Measurements from ENCODE around the gene ZNF155. TPM values are rescaled to one million over a fixed set of nuclear protein-coding genes. Genes with fewer than 3 reads are reported as not detected.

Gene ZNF155
- total and polyA plus RNA-seq, 2 donors from 2014 or later: 5.0 to 11.2 TPM

GRCh38 chr19:43983544-43983911, 460 bp upstream of the ZNF155 start:
- no peak for DNase-seq
- H3K27me3 ChIP-seq (ENCODE audit: control insufficient read depth, insufficient read depth, low read length): no peaks in the 10 kb centered on the region
- H3K4me3 ChIP-seq (ENCODE audit: low read length in 3 of 3): peak overlapping the region in 2 of 3 donors; percentile 89 to 90
- intact Hi-C loops (cut with DNase I): no loop called here
- H3K36me3 ChIP-seq (ENCODE audit: control insufficient read depth in 2 of 3, insufficient read depth in 3 of 3, low read length in 3 of 3): peaks cover 0 to 5% (median 2%) of the 10 kb centered on the region in 3 donors
- H3K9ac ChIP-seq (ENCODE audit: low read length in 3 of 3): no peak overlapping the region
- no peak for FAIRE-seq
- no peaks in the 10 kb centered on the region for H3K4me1 ChIP-seq (ENCODE audit: control insufficient read depth in 2 of 3, insufficient read depth in 2 of 3, low read depth in 1 of 3, low read length in 3 of 3)
- H3K27ac ChIP-seq (ENCODE audit: low read depth in 2 of 2, low read length in 2 of 2): peak overlapping the region in 1 of 2 donors; percentile 79
- peaks cover 0 to 35% (median 6%) of the 10 kb centered on the region in 3 donors for H3K9me3 ChIP-seq (ENCODE audit: control insufficient read depth in 2 of 3, insufficient read depth in 1 of 3, low read length in 3 of 3)
- TF ChIP-seq CTCF (IDR thresholded peaks at IDR 0.05; ENCODE audit: borderline replicate concordance, extremely low read depth, insufficient read depth): no peak

GRCh38 chr19:43984687-43985000, 656 bp downstream of the ZNF155 start:
- H3K36me3 ChIP-seq (ENCODE audit: control insufficient read depth in 2 of 3, insufficient read depth in 3 of 3, low read length in 3 of 3): peaks cover 3 to 16% (median 5%) of the 10 kb centered on the region in 3 donors
- FAIRE-seq (no peak), DNase-seq (peak in 2 of 5 donors; percentile 18 to 45)
- no peaks in the 10 kb centered on the region for H3K4me1 ChIP-seq (ENCODE audit: control insufficient read depth in 2 of 3, insufficient read depth in 2 of 3, low read depth in 1 of 3, low read length in 3 of 3)
- H3K9ac ChIP-seq (ENCODE audit: low read length in 3 of 3): peak overlapping the region; percentile 21 to 89 (median 70)
- H3K27ac ChIP-seq (ENCODE audit: low read depth in 2 of 2, low read length in 2 of 2): peak overlapping the region in 1 of 2 donors; percentile 79
- no peak for TF ChIP-seq CTCF (IDR thresholded peaks at IDR 0.05; ENCODE audit: borderline replicate concordance, extremely low read depth, insufficient read depth)
- H3K27me3 ChIP-seq (ENCODE audit: control insufficient read depth, insufficient read depth, low read length): no peaks in the 10 kb centered on the region
- peaks cover 0 to 30% (median 3%) of the 10 kb centered on the region in 3 donors for H3K9me3 ChIP-seq (ENCODE audit: control insufficient read depth in 2 of 3, insufficient read depth in 1 of 3, low read length in 3 of 3)
- peak overlapping the region; percentile 89 to 97 (median 90) for H3K4me3 ChIP-seq (ENCODE audit: low read length in 3 of 3)
- intact Hi-C loops (cut with DNase I): no loop called here

- H3K27ac ChIP-seq (ENCODE audit: low read depth in 2 of 2, low read length in 2 of 2): no peak overlapping the region
- peaks cover 9 to 34% (median 14%) of the 10 kb centered on the region in 3 donors for H3K36me3 ChIP-seq (ENCODE audit: control insufficient read depth in 2 of 3, insufficient read depth in 3 of 3, low read length in 3 of 3)
- no peak for FAIRE-seq
- intact Hi-C loops (cut with DNase I): no loop called here
- no peaks in the 10 kb centered on the region for H3K27me3 ChIP-seq (ENCODE audit: control insufficient read depth, insufficient read depth, low read length)
- no peak for DNase-seq
- H3K4me1 ChIP-seq (ENCODE audit: control insufficient read depth in 2 of 3, insufficient read depth in 2 of 3, low read depth in 1 of 3, low read length in 3 of 3): peaks cover 0 to 2% (median 0%) of the 10 kb centered on the region in 3 donors
- H3K4me3 ChIP-seq (ENCODE audit: low read length in 3 of 3): no peak overlapping the region
- peaks cover 0 to 24% (median 3%) of the 10 kb centered on the region in 3 donors for H3K9me3 ChIP-seq (ENCODE audit: control insufficient read depth in 2 of 3, insufficient read depth in 1 of 3, low read length in 3 of 3)
- no peak overlapping the region for H3K9ac ChIP-seq (ENCODE audit: low read length in 3 of 3)
- no peak for TF ChIP-seq CTCF (IDR thresholded peaks at IDR 0.05; ENCODE audit: borderline replicate concordance, extremely low read depth, insufficient read depth)
These were observed 13.8 kb downstream of the ZNF155 start for GRCh38 chr19:43997631-43998290.

Measured in kidney (tissue), 14 donors.